ENCODE results near the gene MEIKIN.
"Not testable (repeated sequence)": the region's sequence is repeated elsewhere in the genome, so short reads cannot be mapped to it uniquely, and the experiment has no call there.

MEIKIN gene

DNA sequence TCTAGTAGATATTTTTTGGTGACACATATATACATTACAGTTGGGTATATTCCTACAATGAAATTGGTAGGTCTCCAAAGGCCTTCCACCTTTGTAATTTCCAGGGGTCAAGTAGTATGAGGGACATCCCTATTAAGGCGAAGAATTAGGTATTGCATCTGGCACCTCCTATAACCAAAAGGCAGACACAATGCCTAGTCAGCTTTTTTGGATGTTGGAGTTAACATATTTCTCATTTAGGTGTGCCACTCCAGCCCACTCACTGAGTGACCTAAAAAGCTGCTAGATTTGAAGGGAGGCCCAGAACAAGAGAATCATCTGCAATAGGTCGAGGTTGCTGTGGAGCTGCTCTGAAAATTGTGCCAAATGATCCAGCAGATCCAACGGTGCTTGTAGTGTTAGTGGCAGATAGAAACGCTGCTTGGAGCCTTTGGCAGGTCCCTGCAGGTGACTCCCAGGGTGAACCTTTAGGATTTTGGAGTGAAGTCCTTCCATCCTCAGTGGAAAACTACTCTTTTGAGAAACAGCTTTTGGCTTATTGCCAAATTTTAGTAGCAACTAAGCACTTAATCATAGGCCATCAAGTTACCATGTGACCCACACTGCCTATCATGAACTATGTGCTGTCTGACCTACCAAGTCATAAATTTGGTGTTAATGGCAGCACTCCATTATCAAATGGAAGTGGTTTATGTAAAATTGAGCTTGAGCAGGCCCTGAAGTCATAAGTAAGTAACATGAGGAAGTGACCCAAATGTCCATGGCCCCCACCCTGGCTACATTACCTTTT is 132.9 kb downstream of the MEIKIN start:
- DNase-seq (ENCODE audit: low spot score), result no peak

DNA sequence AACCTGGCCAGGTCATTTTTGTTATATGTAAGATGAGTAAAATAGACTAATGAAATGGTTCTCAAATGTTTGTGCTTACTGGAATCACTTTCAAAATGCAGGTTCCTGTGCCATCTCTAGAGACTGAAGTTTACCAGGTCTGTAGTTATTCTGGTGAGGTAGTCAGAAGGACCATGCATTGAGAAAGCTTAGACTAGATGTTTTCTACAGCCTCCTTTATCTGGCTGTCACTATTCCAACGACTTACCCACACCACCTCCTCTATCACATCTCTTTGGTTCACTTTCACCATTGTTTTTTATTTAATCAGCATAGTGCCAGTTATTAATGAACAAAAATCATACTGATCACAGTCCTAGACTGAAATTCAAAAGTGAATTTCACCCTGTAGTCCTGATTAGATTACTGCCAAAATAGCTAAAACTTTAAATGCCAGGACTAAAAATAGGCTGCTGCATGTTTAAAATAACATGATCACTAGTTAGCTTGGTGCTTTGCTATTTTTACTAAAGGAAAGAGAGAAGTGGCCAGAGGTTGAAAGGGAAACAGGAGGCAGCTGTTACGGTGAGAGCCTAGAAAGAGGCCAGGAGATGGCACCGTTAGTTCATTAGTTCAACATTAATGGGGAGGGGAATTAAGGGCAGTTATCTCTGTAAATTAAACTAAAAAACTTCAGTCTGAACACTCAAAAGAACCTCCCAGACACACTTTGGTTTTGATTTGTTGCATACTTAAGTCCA is 134.8 kb downstream of the MEIKIN start:
- peak; percentile 17 for DNase-seq (ENCODE audit: low spot score)

DNA sequence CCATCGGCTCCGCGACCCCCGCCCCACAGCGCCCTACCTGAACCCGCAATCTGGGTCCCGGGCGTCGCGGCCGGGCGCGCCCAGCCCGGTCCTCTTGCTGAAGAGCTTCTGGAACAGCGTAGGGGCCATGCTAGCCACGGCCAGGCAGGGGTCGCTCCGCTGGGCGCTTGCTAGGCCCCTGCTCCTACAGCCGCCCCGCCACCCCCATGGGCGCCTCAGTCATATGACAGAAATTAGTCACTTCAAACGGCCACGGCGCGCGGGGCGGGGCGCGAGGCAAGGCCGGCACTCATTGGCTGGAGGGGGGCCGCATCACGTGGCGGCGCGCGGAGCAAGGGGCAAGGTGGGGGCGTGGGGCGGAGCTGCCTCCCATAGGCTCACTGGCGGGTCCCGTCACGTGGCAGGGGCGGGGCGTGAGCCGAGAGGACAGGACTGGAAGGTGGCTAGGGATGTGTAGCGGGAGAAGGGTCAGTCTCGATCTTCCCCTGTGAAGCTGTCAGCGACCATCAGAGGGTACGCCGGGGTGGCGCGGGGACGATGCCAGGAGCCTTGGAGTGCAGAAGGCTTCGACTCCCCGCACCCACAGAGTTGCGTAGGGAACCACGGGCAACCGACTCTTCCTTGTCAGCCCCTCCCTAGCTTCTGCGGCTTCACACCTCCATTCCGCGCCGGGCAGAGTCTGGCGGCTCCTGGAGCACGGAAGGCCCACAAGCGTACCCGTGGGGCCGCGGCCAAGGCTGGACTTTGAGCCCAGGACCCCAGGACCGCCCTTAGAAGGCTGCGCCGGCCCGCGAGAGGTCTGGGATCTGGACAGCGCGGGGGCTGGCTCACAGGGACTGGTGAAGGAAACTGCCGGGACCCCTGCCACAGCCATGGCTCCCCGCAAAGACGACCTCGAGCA is 148.4 kb downstream of the MEIKIN start, which contains the start of gene FNIP1:
FNIP1 (minus strand) TSS at position 225 of the 901 bp plus-strand sequence; CDS start at position 129, 96 bp downstream.
- peak; percentile 99 for DNase-seq (ENCODE audit: low spot score)

DNA sequence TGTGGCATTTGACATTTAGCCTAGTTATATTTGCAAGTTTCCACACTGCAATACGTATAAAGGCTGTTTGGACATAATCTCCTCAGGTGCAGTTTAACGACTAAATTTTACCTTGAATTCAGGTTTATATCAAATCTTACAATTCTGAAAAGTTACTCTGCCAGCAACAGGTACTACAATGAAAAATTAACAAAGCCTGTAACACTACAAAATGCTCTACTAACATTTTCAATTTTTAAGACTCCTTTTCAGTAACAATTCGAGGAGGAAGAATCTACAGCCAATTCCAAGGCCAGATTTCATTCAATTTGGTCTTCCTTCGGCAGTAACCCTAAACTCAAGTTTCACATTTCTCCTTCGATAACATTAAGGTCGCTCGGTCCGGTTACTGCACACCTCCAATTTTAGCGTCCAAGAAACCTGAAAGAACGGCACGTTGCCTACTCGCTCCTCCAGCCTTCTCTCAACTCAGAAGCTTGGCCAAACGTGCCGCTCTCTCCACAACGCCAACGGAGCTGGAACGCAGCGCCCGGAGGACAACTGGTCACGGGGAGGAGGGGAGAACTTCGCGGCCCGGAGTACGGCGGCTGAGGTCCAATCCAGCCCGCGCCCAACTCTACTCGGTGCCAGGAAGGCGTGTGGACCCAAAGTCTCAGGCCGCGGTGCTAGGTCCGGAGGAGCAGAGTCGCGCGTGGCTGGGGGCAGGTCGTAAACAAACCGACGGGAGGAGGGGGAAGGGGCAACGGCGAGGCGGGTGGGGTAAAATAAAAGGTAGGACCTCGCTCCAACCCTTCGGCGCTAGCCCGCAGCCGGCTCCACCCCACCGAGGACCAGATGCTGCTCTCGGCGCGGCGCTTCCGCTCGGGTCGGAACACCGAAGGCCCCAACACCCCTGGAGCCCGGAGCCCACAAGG is 149.3 kb downstream of the MEIKIN start:
- peak; percentile 70 for DNase-seq (ENCODE audit: low spot score)

DNA sequence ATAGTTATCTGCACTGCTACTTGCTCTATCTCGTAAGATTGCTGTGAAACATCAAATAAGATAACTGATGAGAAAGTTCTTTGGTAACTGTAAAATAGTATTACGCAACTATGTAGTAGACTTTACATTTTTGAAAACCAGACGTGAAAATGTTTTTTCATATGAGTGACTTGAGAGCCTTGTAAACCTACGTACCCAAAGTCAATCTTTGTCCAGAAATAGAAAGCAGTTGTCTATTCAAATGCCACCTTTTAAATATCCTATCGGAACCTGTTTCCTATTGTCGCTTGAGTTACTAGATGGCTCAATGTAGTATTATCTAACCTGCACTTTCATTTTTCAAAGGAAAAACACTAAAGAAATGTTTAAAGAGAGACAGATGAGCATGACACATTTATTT is 150.2 kb downstream of the MEIKIN start:
- DNase-seq (ENCODE audit: low spot score), result no peak

- DNase-seq (ENCODE audit: low spot score), result no peak
Measured at GRCh38 chr5:131794586-131794985, 150.9 kb downstream of the MEIKIN start.

- DNase-seq (ENCODE audit: low spot score), result no peak
Measured at GRCh38 chr5:131792896-131793295, 152.6 kb downstream of the MEIKIN start.

- no peak for DNase-seq (ENCODE audit: low spot score)
Measured at GRCh38 chr5:131791866-131792265, 153.6 kb downstream of the MEIKIN start.

DNA sequence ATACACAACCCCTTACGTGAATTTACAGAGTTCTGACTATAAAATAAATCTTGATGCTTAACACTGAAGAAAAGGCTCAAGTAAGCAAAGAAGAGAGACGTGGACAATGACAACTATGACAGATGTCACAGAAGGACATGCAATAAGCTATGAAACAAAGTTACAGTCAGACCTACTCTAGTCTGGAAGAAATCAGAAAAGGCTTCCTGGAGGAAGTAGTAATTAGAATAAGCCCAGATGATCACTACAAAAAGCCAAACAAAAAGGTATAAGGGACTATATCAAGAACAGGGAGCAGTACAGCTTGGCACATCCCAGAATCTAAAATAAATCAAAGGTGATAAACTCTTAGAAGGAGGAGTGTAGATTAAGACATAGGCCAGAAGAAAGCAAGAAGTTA is 154.9 kb downstream of the MEIKIN start:
- no peak for DNase-seq (ENCODE audit: low spot score)

- no peak for DNase-seq (ENCODE audit: low spot score)
Measured at GRCh38 chr5:131789765-131790164, 155.7 kb downstream of the MEIKIN start.

- DNase-seq (ENCODE audit: low spot score), result no peak
Measured at GRCh38 chr5:131787736-131788135, 157.7 kb downstream of the MEIKIN start.

DNA sequence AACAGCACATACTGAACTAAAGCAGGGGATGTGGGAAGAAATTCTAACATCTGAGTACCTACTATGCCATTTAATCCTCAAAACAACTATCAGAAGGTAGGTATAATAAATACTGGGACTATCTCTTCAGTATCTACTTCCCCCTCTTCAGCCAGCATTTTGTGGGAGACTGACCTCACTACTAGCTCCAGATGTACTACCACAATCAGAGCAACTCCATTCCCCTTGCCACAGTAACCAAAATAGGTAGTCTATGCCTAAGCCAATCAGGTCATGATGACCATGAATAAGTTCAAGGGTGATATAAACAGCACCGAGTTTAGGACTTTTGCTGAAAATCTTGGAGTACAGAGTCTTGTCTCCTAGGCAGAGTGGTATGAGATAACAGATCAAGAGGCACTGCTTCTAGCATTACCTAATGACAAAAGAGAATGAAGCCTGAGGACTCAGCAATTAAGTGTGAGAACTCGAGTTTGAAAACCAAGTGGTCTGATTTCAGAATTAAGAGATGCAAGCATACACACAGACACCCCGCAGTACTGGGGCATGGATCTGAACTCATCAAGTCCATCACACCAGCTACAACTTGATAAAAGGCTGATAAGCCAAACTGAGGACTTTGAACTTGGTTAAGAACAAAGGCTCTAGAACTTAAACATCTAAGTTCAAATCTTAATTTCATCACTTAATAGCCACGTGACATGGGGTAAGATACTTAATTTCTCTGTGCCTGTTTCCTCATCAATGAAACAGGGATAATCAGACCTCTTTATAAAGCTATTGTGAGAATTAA is 158.4 kb downstream of the MEIKIN start:
- DNase-seq (ENCODE audit: low spot score), result no peak

- no peak for DNase-seq (ENCODE audit: low spot score)
Measured at GRCh38 chr5:131786036-131786435, 159.4 kb downstream of the MEIKIN start.

GRCh38 chr5:131783874-131784273 is 161.6 kb downstream of the MEIKIN start:
- DNase-seq (ENCODE audit: low spot score), result no peak

GRCh38 chr5:131783357-131783756 is 162.1 kb downstream of the MEIKIN start:
- no peak for DNase-seq (ENCODE audit: low spot score)

GRCh38 chr5:131782717-131783116 is 162.7 kb downstream of the MEIKIN start:
- no peak for DNase-seq (ENCODE audit: low spot score)

- DNase-seq (ENCODE audit: low spot score), result not testable (repeated sequence)
Measured at GRCh38 chr5:131778141-131778540, 167.3 kb downstream of the MEIKIN start.

DNA sequence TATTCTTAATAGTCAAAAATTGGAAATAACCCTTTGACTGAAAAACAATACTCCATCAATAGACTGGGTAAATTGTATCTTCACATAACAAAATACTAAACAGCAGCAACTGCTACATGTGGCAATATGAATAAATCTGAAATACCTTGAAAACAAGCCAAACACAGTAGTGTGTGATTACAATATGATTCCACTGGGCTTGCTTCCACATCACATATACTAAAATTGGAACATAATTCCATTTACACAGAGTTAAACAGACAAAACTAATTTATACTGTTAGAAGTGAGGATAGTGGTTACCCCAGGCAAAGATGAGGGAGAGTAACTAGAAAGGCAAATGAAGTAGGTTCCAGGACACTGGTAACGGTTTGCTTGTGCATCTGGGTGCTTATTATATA is 169.0 kb downstream of the MEIKIN start:
- no peak for DNase-seq (ENCODE audit: low spot score)

- no peak for DNase-seq (ENCODE audit: low spot score)
Measured at GRCh38 chr5:131774652-131775367, 170.7 kb downstream of the MEIKIN start.

DNA sequence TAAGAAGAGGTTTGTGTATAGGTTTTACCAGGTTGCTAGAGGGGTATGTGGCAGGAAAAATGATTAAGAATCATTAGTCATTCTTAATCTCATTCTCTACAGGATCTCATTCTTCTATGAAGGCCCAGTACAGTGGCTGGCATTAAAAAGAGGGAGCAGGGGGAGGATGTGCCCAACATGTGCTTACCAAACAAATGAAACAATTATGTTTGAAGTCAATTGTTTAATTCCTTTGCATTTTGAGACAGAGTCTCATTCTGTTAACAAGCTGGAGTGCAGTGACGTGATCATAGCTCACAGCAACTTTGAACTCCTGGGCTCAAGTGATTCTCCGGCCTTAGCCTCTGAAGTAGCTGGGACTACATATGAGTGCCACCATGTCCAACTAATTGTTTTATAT is 171.7 kb downstream of the MEIKIN start:
- peak; percentile 87 for DNase-seq (ENCODE audit: low spot score)
